Hematopoietic multipotent progenitor cell treated with erythropoietin and hydrocortisone succinate and interleukin-3 and kit ligand, for 6 days (in vitro differentiated cells): Measurements from ENCODE around the gene SLC9A3.

Source experiments
- DNase-seq: peaks from one replicate; pipeline ENCODE4 v3.0.0-alpha.2; 2015

Gene SLC9A3

GRCh38 chr5:424301-425110, 99.7 kb downstream of the SLC9A3 start:
- no peak for DNase-seq

- no peak for DNase-seq
Measured at GRCh38 chr5:423626-424261, 100.5 kb downstream of the SLC9A3 start.

GRCh38 chr5:423233-423565, 101.0 kb downstream of the SLC9A3 start:
- DNase-seq, result no peak

- DNase-seq, result no peak
Measured at GRCh38 chr5:422323-423232, 101.7 kb downstream of the SLC9A3 start.

GRCh38 chr5:421901-422300, 102.3 kb downstream of the SLC9A3 start:
- no peak for DNase-seq

GRCh38 chr5:421287-421880, 102.9 kb downstream of the SLC9A3 start:
- no peak for DNase-seq

GRCh38 chr5:420632-421286, 103.5 kb downstream of the SLC9A3 start:
- DNase-seq, result no peak
